ENCODE data around the gene PRKN.

- TF ChIP-seq CTCF (IDR thresholded peaks at IDR 0.05; ENCODE audit: low read depth, low read length) (no peak), MAX (IDR thresholded peaks at IDR 0.05; ENCODE audit: low read depth, low read length) (no peak)
Measured at GRCh38 chr6:161961046-161961445, 766.5 kb downstream of the PRKN start.
